ENCODE measurements around the gene IFRD1. TPM values are rescaled to one million over a fixed set of nuclear protein-coding genes. Genes with fewer than 3 reads are reported as not detected.

The IFRD1 gene
- polyA plus RNA-seq, 1 experiment: 24.2 TPM

DNA sequence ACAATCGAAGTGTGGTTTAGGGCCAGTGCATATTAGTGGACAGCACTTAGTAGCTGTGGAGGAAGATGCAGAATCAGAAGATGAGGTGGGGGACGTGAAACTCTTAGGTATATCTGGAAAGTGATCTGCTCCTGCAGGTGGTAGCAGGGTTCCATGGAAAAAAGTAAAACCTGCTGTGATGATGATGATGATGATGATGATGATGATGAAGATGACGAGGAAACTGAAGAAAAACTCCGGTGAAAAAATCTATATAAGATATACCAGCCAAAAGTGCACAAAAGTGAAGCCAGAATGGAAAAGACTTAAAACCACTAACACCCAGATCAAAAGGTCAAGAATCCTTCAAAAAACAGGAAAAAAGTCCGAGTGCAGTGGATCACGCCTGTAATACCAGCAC, 70.5 kb downstream of the IFRD1 start:
- CTCF ChIA-PET: interaction anchor here (1.2 kb wide), 1 partner anchor 41 kb away, joined by 3 read pairs; the partner anchor contains the start of gene LSMEM1
- TF ChIP-seq, protein P1, sequence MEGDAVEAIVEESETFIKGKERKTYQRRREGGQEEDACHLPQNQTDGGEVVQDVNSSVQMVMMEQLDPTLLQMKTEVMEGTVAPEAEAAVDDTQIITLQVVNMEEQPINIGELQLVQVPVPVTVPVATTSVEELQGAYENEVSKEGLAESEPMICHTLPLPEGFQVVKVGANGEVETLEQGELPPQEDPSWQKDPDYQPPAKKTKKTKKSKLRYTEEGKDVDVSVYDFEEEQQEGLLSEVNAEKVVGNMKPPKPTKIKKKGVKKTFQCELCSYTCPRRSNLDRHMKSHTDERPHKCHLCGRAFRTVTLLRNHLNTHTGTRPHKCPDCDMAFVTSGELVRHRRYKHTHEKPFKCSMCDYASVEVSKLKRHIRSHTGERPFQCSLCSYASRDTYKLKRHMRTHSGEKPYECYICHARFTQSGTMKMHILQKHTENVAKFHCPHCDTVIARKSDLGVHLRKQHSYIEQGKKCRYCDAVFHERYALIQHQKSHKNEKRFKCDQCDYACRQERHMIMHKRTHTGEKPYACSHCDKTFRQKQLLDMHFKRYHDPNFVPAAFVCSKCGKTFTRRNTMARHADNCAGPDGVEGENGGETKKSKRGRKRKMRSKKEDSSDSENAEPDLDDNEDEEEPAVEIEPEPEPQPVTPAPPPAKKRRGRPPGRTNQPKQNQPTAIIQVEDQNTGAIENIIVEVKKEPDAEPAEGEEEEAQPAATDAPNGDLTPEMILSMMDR (IDR thresholded peaks at IDR 0.05; ENCODE audit: insufficient read depth, low read depth, low read length): no peak
- Histone ChIP-seq H3K36me3 (ENCODE audit: control insufficient read depth, insufficient read depth, low read length) (no peaks in the 10 kb centered on the region), H3K4me3 (ENCODE audit: low read depth, low read length) (no peak overlapping the region), H3K27me3 (ENCODE audit: control insufficient read depth, insufficient read depth, low read length) (no peaks in the 10 kb centered on the region)
- POLR2A ChIA-PET: no interaction called here
- no peak for DNase-seq (ENCODE audit: low read depth)

DNA sequence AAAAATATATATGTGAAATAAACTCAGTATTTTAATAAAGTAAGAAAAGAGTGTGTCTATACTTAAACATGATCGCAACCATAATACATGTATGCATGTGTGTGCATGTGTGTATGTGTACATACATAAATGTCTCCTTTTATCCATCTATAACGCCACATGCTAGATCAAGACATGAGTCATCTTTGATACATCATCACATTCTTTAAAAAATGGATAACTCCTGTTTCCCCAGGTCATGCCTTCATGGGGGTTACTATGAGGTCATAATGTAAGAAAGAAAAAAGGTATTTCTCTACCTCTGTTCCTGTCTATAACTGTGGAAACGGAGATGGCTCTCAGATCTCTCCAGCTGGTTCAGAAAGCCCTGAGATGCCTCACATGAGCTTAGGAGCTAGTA, 71.7 kb downstream of the IFRD1 start:
- TF ChIP-seq, protein P1 (IDR thresholded peaks at IDR 0.05; ENCODE audit: insufficient read depth, low read depth, low read length): no peak
- Histone ChIP-seq H3K4me3 (ENCODE audit: low read depth, low read length) (no peak overlapping the region), H3K36me3 (ENCODE audit: control insufficient read depth, insufficient read depth, low read length) (no peaks in the 10 kb centered on the region), H3K27me3 (ENCODE audit: control insufficient read depth, insufficient read depth, low read length) (no peaks in the 10 kb centered on the region; the same call in 1 of the 2 replicates)
- ChIA-PET CTCF (interaction anchor here (1.2 kb wide), 1 partner anchor 42 kb away, joined by 3 read pairs; the partner anchor contains the start of gene LSMEM1), POLR2A (no interaction called here)
- DNase-seq (ENCODE audit: low read depth): no peak

DNA sequence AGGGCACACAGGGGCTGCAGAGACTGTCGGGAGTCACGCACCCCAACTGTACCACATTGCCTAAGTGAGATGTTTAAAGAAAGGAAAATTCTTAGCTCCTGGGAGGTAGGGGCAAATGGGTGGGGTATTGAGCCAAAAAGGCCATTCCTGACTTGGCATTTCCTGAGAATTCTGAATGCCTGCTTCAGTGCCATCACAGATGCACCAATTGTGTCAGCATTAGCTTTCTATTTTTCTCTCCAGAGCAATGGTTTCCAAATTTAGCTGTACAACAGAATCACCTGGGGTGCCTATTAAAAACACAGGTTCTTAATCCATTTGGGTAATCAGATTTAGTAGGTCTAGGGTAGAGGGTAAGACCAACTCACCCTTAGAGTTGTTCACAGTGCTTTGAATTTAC, 73.6 kb downstream of the IFRD1 start:
- no peak for DNase-seq (ENCODE audit: low read depth)
- Histone ChIP-seq H3K36me3 (ENCODE audit: control insufficient read depth, insufficient read depth, low read length) (no peaks in the 10 kb centered on the region), H3K27me3 (ENCODE audit: control insufficient read depth, insufficient read depth, low read length) (no peaks in the 10 kb centered on the region; the same call in 1 of the 2 replicates), H3K4me3 (ENCODE audit: low read depth, low read length) (no peak overlapping the region)
- ChIA-PET CTCF (no interaction called here), POLR2A (no interaction called here)
- TF ChIP-seq, protein P1 (IDR thresholded peaks at IDR 0.05; ENCODE audit: insufficient read depth, low read depth, low read length): no peak

Small RNAs within 50 kb of the gene (small RNA-seq; reads per million reads assigned to genes)
- gene AC079741.1 (ENCODE audit: insufficient read length, low read depth, low replicate concordance): not detected

Other genes starting within 250 kb of the IFRD1 start
- 0.15 and 0.25 TPM in 2 replicates for gene DOCK4, start 244.1 kb upstream of the IFRD1 start, polyA plus RNA-seq (2011; rRNA removed)
- gene ZNF277, start 243.8 kb upstream of the IFRD1 start, polyA plus RNA-seq (2011; rRNA removed): 10.0 and 13.8 TPM in 2 replicates
- 0.12 and 0.72 TPM in 2 replicates for gene LSMEM1, start 30.5 kb downstream of the IFRD1 start, polyA plus RNA-seq (2011; rRNA removed)